Activated gamma-delta T cell (primary cell): ENCODE data around the gene MTHFD1.
A peak's percentile ranks its signal among the peaks of the same experiment; 100 is the strongest.
"Not testable (repeated sequence)": the region's sequence is repeated elsewhere in the genome, so short reads cannot be mapped to it uniquely, and the experiment has no call there.

ENCODE experiments used
- DNase-seq: peaks from one replicate; lab custom pipeline; 2025; lab: John Stamatoyannopoulos, UW
- total RNA-seq, 2 donors: gene quantifications; one replicate each; lab custom pipeline; 2026; lab: John Stamatoyannopoulos, UW

Gene MTHFD1
- 27.5 to 29.8 reads per million in 2 donors for total RNA-seq

- peak; percentile 92 for DNase-seq
Measured at GRCh38 chr14:64387782-64388532, at the start of gene MTHFD1. Gene MTHFD1, plus strand, starts transcription at chr14:64388353. Its CDS starts 75 bp downstream, at chr14:64388428.

GRCh38 chr14:64338616-64339316 lies 49.4 kb upstream of the MTHFD1 start:
- peak; percentile 70 for DNase-seq

- no peak for DNase-seq
Measured at GRCh38 chr14:64340560-64341196, 47.5 kb upstream of the MTHFD1 start.

GRCh38 chr14:64347748-64348147 lies 40.4 kb upstream of the MTHFD1 start:
- no peak for DNase-seq

GRCh38 chr14:64349741-64350490 lies 38.2 kb upstream of the MTHFD1 start:
- DNase-seq: no peak

GRCh38 chr14:64363265-64363846 lies 24.8 kb upstream of the MTHFD1 start:
- no peak for DNase-seq

GRCh38 chr14:64364907-64365306 lies 23.2 kb upstream of the MTHFD1 start:
- no peak for DNase-seq

GRCh38 chr14:64365358-64365889 lies 22.7 kb upstream of the MTHFD1 start:
- not testable (repeated sequence) for DNase-seq

- no peak for DNase-seq
Measured at GRCh38 chr14:64369201-64369600, 19.0 kb upstream of the MTHFD1 start.

GRCh38 chr14:64387232-64387781 lies 846 bp upstream of the MTHFD1 start:
- no peak for DNase-seq

GRCh38 chr14:64388533-64389285 lies 556 bp downstream of the MTHFD1 start:
- no peak for DNase-seq

GRCh38 chr14:64391113-64391725 lies 3.1 kb downstream of the MTHFD1 start:
- no peak for DNase-seq

GRCh38 chr14:64391986-64392385 lies 3.8 kb downstream of the MTHFD1 start:
- DNase-seq: no peak

GRCh38 chr14:64393189-64393726 lies 5.1 kb downstream of the MTHFD1 start:
- DNase-seq: not testable (repeated sequence)

- DNase-seq: no peak
Measured at GRCh38 chr14:64394423-64394822, 6.3 kb downstream of the MTHFD1 start.

GRCh38 chr14:64394977-64395633 lies 7.0 kb downstream of the MTHFD1 start:
- DNase-seq: no peak

GRCh38 chr14:64400829-64401459 lies 12.8 kb downstream of the MTHFD1 start:
- DNase-seq: no peak

GRCh38 chr14:64401949-64402348 lies 13.8 kb downstream of the MTHFD1 start:
- no peak for DNase-seq

- no peak for DNase-seq
Measured at GRCh38 chr14:64405295-64405694, 17.1 kb downstream of the MTHFD1 start.
